Kidney epithelial cell (primary cell): ENCODE results near the gene KRTCAP2. TPM values are rescaled to one million over a fixed set of nuclear protein-coding genes. Genes with fewer than 3 reads are reported as not detected.
"Not testable (repeated sequence)": the region's sequence is repeated elsewhere in the genome, so short reads cannot be mapped to it uniquely, and the experiment has no call there.

Experiments used
- DNase-seq: peaks from one replicate; pipeline ENCODE4 v3.0.0-alpha.2; 2010; ENCODE audit warnings: low read depth
- H3K27me3 ChIP-seq: 2 replicates; pipeline ENCODE4 v1.6.0; 2011; ENCODE audit warnings: low read length; ENCODE audit not compliant: control insufficient read depth, insufficient read depth
- H3K36me3 ChIP-seq: 2 replicates; pipeline ENCODE4 v1.5.1; 2011; ENCODE audit warnings: low read length; ENCODE audit not compliant: control insufficient read depth, insufficient read depth
- H3K4me3 ChIP-seq: 2 replicates; pipeline ENCODE4 v1.5.1; 2011; ENCODE audit warnings: low read depth, mild to moderate bottlenecking, control low read depth, low read length
- total RNA-seq: library from RNA; depleted of rRNA; stranded (reverse); fragments of >200 nt; gene quantifications from 2 replicates; pipeline ENCODE4 v1.2.3, GENCODE V29; 2015
- TF ChIP-seq, protein P1 (sequence below): IDR thresholded peaks from 2 replicates; pipeline ENCODE4 v1.5.1; 2011; ENCODE audit warnings: mild to moderate bottlenecking, moderate library complexity, low read length, control low read depth, inconsistent platforms; ENCODE audit not compliant: insufficient read depth, poor library complexity, severe bottlenecking

KRTCAP2 gene
- total RNA-seq, 1 donor from 2014 or later = 207 TPM

DNA sequence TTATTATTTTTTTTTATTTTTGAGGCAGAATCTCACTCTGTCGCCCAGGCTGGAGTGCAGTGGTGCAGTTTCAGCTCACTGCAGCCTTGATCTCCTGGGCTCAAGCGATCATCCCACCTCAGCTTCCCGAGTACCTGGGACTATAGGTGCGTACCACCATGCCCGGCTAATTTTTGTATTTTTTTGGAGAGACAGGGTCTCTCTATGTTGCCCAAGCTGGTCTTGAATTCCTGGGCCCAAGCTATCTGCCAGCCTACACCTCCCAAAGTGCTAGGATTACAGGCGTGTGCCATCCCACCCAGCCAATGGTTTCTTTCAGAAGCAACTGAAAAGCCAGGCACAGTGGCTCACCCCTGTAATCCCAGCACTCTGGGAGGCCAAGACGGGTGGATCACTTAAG, 2.3 kb downstream of the KRTCAP2 start:
- Histone ChIP-seq H3K36me3 (no peaks in the 10 kb centered on the region), H3K27me3 (peaks cover 8% of the 10 kb centered on the region), H3K4me3 (no peak overlapping the region)
- TF ChIP-seq, protein P1, sequence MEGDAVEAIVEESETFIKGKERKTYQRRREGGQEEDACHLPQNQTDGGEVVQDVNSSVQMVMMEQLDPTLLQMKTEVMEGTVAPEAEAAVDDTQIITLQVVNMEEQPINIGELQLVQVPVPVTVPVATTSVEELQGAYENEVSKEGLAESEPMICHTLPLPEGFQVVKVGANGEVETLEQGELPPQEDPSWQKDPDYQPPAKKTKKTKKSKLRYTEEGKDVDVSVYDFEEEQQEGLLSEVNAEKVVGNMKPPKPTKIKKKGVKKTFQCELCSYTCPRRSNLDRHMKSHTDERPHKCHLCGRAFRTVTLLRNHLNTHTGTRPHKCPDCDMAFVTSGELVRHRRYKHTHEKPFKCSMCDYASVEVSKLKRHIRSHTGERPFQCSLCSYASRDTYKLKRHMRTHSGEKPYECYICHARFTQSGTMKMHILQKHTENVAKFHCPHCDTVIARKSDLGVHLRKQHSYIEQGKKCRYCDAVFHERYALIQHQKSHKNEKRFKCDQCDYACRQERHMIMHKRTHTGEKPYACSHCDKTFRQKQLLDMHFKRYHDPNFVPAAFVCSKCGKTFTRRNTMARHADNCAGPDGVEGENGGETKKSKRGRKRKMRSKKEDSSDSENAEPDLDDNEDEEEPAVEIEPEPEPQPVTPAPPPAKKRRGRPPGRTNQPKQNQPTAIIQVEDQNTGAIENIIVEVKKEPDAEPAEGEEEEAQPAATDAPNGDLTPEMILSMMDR = no peak
- no peak for DNase-seq

DNA sequence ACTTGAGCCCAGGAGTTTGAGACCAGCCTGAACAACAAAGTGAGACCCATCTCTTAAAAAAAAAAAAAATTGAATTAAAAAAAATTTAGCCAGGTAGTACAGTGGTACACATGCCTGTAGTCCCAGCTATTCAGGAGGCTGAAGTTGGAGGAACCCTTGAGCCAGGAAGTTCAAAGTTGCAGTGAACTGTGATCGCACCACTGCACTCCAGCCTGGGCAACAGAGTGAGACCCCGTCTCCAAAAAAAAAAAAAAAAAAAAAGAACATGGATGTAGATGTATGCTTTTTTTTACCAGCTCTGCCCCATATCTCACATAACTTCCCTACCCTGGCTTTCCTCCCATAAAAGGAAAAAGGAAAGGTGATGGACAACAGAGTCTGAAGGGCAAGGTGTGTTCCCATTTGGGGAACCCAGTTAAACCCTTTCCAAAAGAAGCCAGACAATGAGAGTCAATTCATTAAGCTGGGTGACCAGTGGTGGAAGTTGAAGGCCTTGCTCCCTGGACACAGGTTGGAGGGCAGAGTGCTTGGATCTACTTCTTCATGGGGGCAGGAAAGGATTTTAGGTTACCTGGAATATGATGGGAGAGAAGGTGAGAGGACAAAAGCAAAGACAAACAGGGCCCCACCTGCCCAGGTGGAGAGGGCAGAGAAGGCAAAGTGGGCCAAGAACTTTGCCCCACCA, 2.9 kb downstream of the KRTCAP2 start:
- peaks cover 8% of the 10 kb centered on the region for H3K27me3 ChIP-seq
- H3K4me3 ChIP-seq = no peak overlapping the region
- no peaks in the 10 kb centered on the region for H3K36me3 ChIP-seq
- DNase-seq = no peak
- TF ChIP-seq, protein P1 = no peak

DNA sequence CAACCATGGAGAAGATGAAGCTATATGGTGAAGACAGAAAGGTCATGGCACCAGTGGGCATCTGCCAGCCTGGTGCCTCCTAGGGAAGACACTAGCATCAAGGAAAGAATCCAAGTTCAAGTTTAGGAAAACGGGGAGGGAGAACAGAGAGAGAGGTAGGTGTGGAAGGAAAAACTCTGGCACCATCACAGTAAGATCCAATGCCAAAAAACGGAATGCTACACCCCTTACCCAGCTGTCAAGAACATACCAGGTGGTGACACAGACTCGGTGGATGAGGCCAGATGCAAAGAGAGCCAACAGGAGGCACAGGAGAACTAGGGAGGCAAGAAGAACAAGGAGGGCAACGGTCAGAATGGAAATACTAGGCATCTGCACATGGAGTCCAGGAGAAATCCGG, 3.6 kb downstream of the KRTCAP2 start:
- peaks cover 8% of the 10 kb centered on the region for H3K27me3 ChIP-seq
- DNase-seq = no peak
- no peaks in the 10 kb centered on the region for H3K36me3 ChIP-seq
- TF ChIP-seq, protein P1 = no peak
- no peak overlapping the region for H3K4me3 ChIP-seq

DNA sequence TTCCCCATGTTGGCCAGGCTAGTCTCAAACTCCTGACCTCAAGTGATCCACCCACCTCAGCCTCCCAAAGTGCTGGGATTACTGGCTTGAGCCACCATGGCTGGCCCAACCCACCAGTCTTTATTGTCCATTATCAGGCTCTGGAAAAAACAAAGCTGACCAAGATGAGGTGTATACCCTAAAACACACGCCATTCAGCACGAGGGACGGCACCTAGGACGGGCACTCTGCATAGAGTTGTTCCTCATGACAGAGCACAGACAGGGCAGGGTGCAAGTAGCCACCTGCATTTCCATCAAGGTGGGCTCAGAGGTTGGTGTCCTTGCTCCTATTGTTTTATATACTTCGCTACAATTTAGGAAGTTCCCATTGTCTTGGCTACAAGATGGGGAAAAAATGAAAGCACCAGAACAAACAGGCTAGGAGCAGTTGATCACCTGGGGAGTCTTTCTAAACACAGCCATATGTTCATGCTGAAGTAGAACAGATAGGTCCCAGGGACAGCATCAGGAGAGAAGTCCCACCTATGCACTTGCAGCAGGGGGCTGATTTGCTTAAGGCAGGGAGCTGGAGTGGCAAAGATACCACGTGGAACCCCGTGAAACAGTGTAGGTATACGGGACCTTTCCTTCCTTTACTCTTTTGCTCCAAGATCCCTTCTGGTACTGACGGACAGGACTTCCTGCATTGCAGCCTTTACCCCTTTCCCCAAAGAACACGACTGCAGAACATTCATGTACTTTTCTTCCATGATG, 4.5 kb downstream of the KRTCAP2 start:
- Histone ChIP-seq H3K36me3 (no peaks in the 10 kb centered on the region), H3K27me3 (peaks cover 8% of the 10 kb centered on the region), H3K4me3 (no peak overlapping the region)
- TF ChIP-seq, protein P1 = no peak
- DNase-seq = no peak

DNA sequence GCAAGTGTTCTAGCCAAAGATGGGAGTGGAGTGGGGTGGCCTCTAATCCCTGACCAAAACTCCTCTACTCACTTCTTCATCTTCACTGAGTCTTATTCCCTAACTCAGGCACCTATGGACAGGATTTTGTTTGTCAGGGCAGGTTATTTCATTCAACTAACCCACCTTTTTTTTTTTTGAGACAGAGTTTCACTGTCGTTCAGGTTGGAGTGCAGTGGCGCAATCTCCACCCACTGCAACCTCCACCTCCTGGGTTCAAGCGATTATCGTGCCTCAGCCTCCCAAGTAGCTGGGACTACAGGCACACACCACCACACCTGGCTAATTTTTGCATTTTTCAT, 5.0 kb downstream of the KRTCAP2 start:
- not testable (repeated sequence) for H3K36me3 ChIP-seq, DNase-seq, H3K27me3 ChIP-seq, H3K4me3 ChIP-seq

DNA sequence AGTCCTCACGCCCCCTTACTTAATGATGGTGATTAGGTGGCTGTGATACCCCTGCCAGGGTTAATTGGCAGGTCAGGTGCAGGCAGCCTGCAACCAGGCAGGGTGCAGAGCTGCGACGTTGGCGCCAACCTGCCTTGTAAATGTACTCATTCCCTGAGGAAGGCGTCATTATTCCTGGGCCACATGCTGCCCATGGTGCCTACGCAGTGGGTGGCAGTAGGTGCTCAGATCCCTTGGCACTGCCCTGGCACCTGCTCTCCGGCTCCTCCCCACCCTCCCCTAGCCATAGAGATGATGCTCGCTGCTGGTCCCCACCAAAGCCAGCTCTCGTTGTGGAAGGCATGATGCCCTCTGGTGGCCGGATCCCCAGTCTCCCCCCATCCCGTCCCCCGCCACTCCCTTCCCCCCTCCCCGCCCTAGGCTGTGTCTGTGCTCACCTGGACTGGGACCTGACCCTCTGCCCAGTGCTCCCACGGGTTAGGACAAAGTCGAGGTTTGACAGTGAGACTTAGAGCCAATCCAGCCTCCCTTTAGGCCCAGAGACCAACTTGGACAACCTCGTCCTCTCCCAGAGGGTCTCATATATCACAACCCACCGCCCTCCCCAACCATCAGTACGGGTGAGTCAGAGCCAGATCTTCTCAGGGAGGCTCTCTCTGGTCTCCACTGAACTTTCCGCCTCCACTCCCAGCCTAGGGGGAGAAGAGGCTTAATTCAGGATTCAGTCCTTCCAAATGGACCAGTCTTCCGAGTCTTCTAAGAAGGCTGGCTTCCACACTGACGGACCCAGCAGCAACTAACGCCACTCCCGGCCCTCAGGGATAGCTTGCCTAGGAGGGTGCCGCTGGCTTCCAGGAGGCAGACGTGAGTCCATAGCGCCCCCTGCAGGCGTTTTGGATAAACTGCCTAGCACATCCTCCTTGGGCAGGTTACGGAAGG, 5.7 kb downstream of the KRTCAP2 start:
- Histone ChIP-seq H3K36me3 (no peaks in the 10 kb centered on the region), H3K4me3 (no peak overlapping the region), H3K27me3 (peaks cover 8% of the 10 kb centered on the region)
- TF ChIP-seq, protein P1 = peak; percentile 91
- peak; percentile 47 for DNase-seq
